PFSK-1 (cell line): ENCODE results near the gene RGN.

Experiments
- POLR2AphosphoS5 ChIP-seq: IDR thresholded peaks from 2 replicates; pipeline ENCODE4 v1.6.1; 2012; ENCODE audit warnings: low read depth, mild to moderate bottlenecking, control low read depth, low read length, moderate library complexity
- REST ChIP-seq, 2 experiments: IDR thresholded peaks; 2 replicates each; pipeline versions ENCODE4 v1.6.1 to v1.8.0; 2011 to 2012; ENCODE audit warnings: low read depth in 2 of 2, low read length in 2 of 2, control low read depth in 1 of 2, inconsistent platforms in 1 of 2, mild to moderate bottlenecking in 1 of 2, moderate library complexity in 1 of 2; ENCODE audit not compliant: insufficient read depth in 1 of 2
- SIN3A ChIP-seq: IDR thresholded peaks from 2 replicates; pipeline ENCODE4 v1.6.1; 2012; ENCODE audit warnings: mild to moderate bottlenecking, low read length, moderate library complexity, borderline replicate concordance; ENCODE audit not compliant: insufficient read depth
- TAF1 ChIP-seq: IDR thresholded peaks from 2 replicates; pipeline ENCODE4 v1.6.1; 2012; ENCODE audit warnings: low read length, control low read depth, borderline replicate concordance; ENCODE audit not compliant: insufficient read depth

GRCh38 chrX:47060708-47061107 is 17.5 kb upstream of the RGN start:
- TF ChIP-seq POLR2AphosphoS5 (no peak), TAF1 (no peak), SIN3A (no peak), REST (IDR thresholded peaks at IDR 0.05; ENCODE audit: insufficient read depth in 1 of 2, low read depth in 2 of 2, low read length in 2 of 2) (no peak)
